K562 (cell line): ENCODE measurements around the gene CEP70. TPM values are rescaled to one million over a fixed set of nuclear protein-coding genes. Genes with fewer than 3 reads are reported as not detected.

Source experiments
- ATAC-seq: fragments of 200-7000 bp; cut with Tn5 transposase; 3 replicates; pipeline ENCODE4 v1.9.1; 2020; ENCODE audit warnings: moderate library complexity
- BruUV-seq: library from RNA; stranded (reverse); fragments of 400-500 nt; replicated peaks from 2 replicates; lab custom pipeline; 2021; lab: Mats Ljungman, UMichigan
- CTCF ChIA-PET: fragments of 300-600 bp; formaldehyde crosslinking; extraction: SDS; loops from one replicate; lab custom pipeline; 2021; ENCODE audit warnings: low intra/inter-chr PET ratio; lab: Yijun Ruan, JAX
- POLR2A ChIA-PET: fragments of 300-600, 350-650 bp; sonication (Branson Sonifier 250); formaldehyde crosslinking; extraction: SDS; loops from one replicate; lab custom pipeline; 2021; ENCODE audit warnings: antibody characterized with exemption, inconsistent platforms; lab: Yijun Ruan, JAX
- DNase-seq, 4 experiments: peaks; one replicate each; pipeline versions ENCODE4 v3.0.0 to v3.0.0-alpha.2; 2011 to 2018; ENCODE audit warnings: low spot score in 3 of 4, mixed read lengths in 3 of 4; ENCODE audit errors: extremely low read depth in 1 of 4
- FAIRE-seq: peaks from 2 replicates; lab custom pipeline; 2011; peaks lifted over from hg19 to GRCh38; lab: Jason Lieb, UNC
- H2AFZ ChIP-seq: 2 replicates; pipeline ENCODE4 v1.6.0; 2011; ENCODE audit warnings: low read depth, low read length, control low read depth, inconsistent platforms
- H3K27ac ChIP-seq: fragments of 200-600 bp; 3 replicates; pipeline ENCODE4 v1.8.0; 2011; ENCODE audit warnings: low read depth, mild to moderate bottlenecking, control low read depth, inconsistent platforms, low read length, moderate library complexity, mixed read lengths; ENCODE audit errors: extremely low read depth
- H3K27me3 ChIP-seq, 2 experiments: fragments of 300-600 bp in 1 of 2; 2 replicates in 1 of 2; 3 replicates in 1 of 2; pipeline versions ENCODE4 v1.6.0 to v1.8.0; 2011; ENCODE audit warnings: inconsistent platforms in 2 of 2, low read length in 2 of 2, mild to moderate bottlenecking in 1 of 2, mixed read lengths in 1 of 2, moderate library complexity in 1 of 2; ENCODE audit not compliant: control insufficient read depth in 2 of 2, insufficient read depth in 2 of 2
- H3K36me3 ChIP-seq: fragments of 300-600 bp; 3 replicates; pipeline ENCODE4 v1.8.0; 2011; ENCODE audit warnings: mild to moderate bottlenecking, low read length, inconsistent platforms; ENCODE audit not compliant: control insufficient read depth, insufficient read depth
- H3K4me1 ChIP-seq, 2 experiments: fragments of 200-600 bp in 1 of 2; replicated peaks in 1 of 2; 2 replicates in 1 of 2; 3 replicates in 1 of 2; pipeline versions ENCODE4 v1.5.1 to v1.8.0; 2011; ENCODE audit warnings: inconsistent platforms in 2 of 2, low read length in 2 of 2, mild to moderate bottlenecking in 1 of 2, mixed read lengths in 1 of 2, moderate library complexity in 1 of 2; ENCODE audit not compliant: control insufficient read depth in 2 of 2, insufficient read depth in 2 of 2
- H3K4me2 ChIP-seq: 2 replicates; pipeline ENCODE4 v1.6.1; 2011; ENCODE audit warnings: low read length, control low read depth, inconsistent platforms, mixed read lengths; ENCODE audit not compliant: insufficient read depth
- H3K4me3 ChIP-seq: fragments of 200-600 bp; sonication (generic), shearing (Covaris generic); 2 replicates; pipeline ENCODE4 v1.5.1; 2016; ENCODE audit warnings: control low read depth, inconsistent platforms
- H3K79me2 ChIP-seq: fragments of 200-600 bp; 3 replicates; pipeline ENCODE4 v1.8.0; 2011; ENCODE audit warnings: low read length, inconsistent platforms; ENCODE audit not compliant: control insufficient read depth, insufficient read depth
- H3K9ac ChIP-seq, 2 experiments: 2 replicates each; pipeline versions ENCODE4 v1.6.0 to v1.6.1; 2011; ENCODE audit warnings: low read depth in 2 of 2, low read length in 2 of 2, control low read depth in 1 of 2, inconsistent platforms in 1 of 2, mild to moderate bottlenecking in 1 of 2, mixed read lengths in 1 of 2; ENCODE audit not compliant: insufficient read depth in 1 of 2
- H3K9me1 ChIP-seq: one replicate; pipeline ENCODE4 v1.6.0; 2011; ENCODE audit warnings: inconsistent platforms, mild to moderate bottlenecking, low read length, moderate library complexity; ENCODE audit not compliant: control insufficient read depth, insufficient read depth
- H3K9me3 ChIP-seq: replicated peaks from 2 replicates; pipeline ENCODE4 v1.5.1; 2011; ENCODE audit warnings: low read depth, low read length, inconsistent platforms; ENCODE audit not compliant: control insufficient read depth, insufficient read depth
- H4K20me1 ChIP-seq: replicated peaks from 2 replicates; pipeline ENCODE4 v1.6.1; 2011; ENCODE audit warnings: low read length, inconsistent platforms, mixed read lengths; ENCODE audit not compliant: control insufficient read depth, insufficient read depth
- ARID2 ChIP-seq: fragments of 450-650 bp; IDR thresholded peaks from 2 replicates; pipeline ENCODE4 v1.6.1; 2017; ENCODE audit warnings: antibody characterized with exemption, mild to moderate bottlenecking
- ATF3 ChIP-seq, 2 experiments: fragments of 450-650 bp in 1 of 2; sonication (generic) in 1 of 2; formaldehyde crosslinking in 1 of 2; IDR thresholded peaks in 1 of 2; conservative IDR thresholded peaks in 1 of 2; 2 replicates each; pipeline versions ENCODE4 v1.6.1 to v1.8.1; 2016 to 2023; ENCODE audit warnings: mild to moderate bottlenecking in 2 of 2, moderate library complexity in 2 of 2, inconsistent platforms in 1 of 2, missing genetic modification reagents in 1 of 2
- CBX2 ChIP-seq: fragments of 200-600 bp; sonication (generic); IDR thresholded peaks from one replicate; pipeline ENCODE4 v1.6.1; 2012; ENCODE audit warnings: mild to moderate bottlenecking, low read length, inconsistent platforms; ENCODE audit not compliant: insufficient read depth, poor library complexity, severe bottlenecking
- DPF2 ChIP-seq: fragments of 450-650 bp; IDR thresholded peaks from 2 replicates; pipeline ENCODE4 v1.6.1; 2016
- ETS2 ChIP-seq: IDR thresholded peaks from 2 replicates; pipeline ENCODE4 v1.6.1; 2016; ENCODE audit warnings: borderline replicate concordance, missing genetic modification characterization, mild to moderate bottlenecking, moderate library complexity, missing compliant biosample characterization; ENCODE audit not compliant: poor library complexity, severe bottlenecking
- KDM4B ChIP-seq, 2 experiments: fragments of 450-650 bp in 1 of 2; sonication (generic) in 1 of 2; IDR thresholded peaks; 2 replicates each; pipeline ENCODE4 v1.6.1; 2016 to 2017; ENCODE audit warnings: borderline replicate concordance in 2 of 2, antibody characterized with exemption in 1 of 2, low read depth in 1 of 2, mild to moderate bottlenecking in 1 of 2
- MAFK ChIP-seq: IDR thresholded peaks from 2 replicates; pipeline ENCODE4 v1.6.1; 2011; ENCODE audit warnings: low read length, improper control_type of control experiment
- MITF ChIP-seq: IDR thresholded peaks from 2 replicates; pipeline ENCODE4 v1.6.1; 2014; ENCODE audit warnings: antibody characterized with exemption
- TAF9B ChIP-seq: fragments of 450-650 bp; IDR thresholded peaks from 2 replicates; pipeline ENCODE4 v1.6.1; 2018; ENCODE audit warnings: mild to moderate bottlenecking; ENCODE audit not compliant: partially characterized antibody
- THRB ChIP-seq: fragments of 450-650 bp; formaldehyde crosslinking; conservative IDR thresholded peaks from 2 replicates; pipeline ENCODE4 v1.4.0; 2022; ENCODE audit warnings: mild to moderate bottlenecking, missing genetic modification characterization
- ZNF778 ChIP-seq: fragments of 450-650 bp; formaldehyde crosslinking; IDR thresholded peaks from 2 replicates; pipeline ENCODE4 v1.4.0; 2020; ENCODE audit warnings: mild to moderate bottlenecking, moderate library complexity
- ZSCAN29 ChIP-seq: fragments of 450-650 bp; IDR thresholded peaks from 2 replicates; pipeline ENCODE4 v1.6.1; 2017
- WGBS: fragments of 100-300 bp; shearing (Covaris generic); methylation state at CpG from one replicate; pipeline ENCODE4 v1.1.6; 2016; ENCODE audit warnings: low coverage, mixed read lengths; ENCODE audit not compliant: insufficient coverage; ENCODE audit errors: missing lambda C conversion rate; 5-methylcytosine and 5-hydroxymethylcytosine counted together
- in situ Hi-C: fragments of 300-500 bp; cut with MboI; formaldehyde crosslinking; loops from 4 replicates; pipeline ENCODE4 v1.15.0; 2018; ENCODE audit warnings: inconsistent platforms, mixed read lengths
- intact Hi-C: fragments of 100-400 bp; cut with micrococcal nuclease; formaldehyde crosslinking; loops from 2 replicates; pipeline ENCODE4 v1.14.2; 2022
- polyA plus RNA-seq, 8 experiments: library from polyadenylated mRNA; depleted of rRNA in 4 of 8; stranded (reverse) in 5 of 8; unstranded in 3 of 8; fragments of >200 nt; fragmentation: Nextera tagmentation in 2 of 8; fragmentation: Illumina TruSeq in 1 of 8; extraction: Ambion mirVana in 2 of 8; extraction: Trizol in 1 of 8; gene quantifications; 2 replicates each; pipeline versions ENCODE4 v1.2.1 to v1.2.3, GENCODE V29; 2011 to 2014; ENCODE audit warnings: inconsistent platforms in 1 of 8, missing spikeins in 1 of 8
- total RNA-seq, 7 experiments: library from RNA; depleted of rRNA in 6 of 7; stranded (reverse); fragments of >200 nt in 6 of 7; fragmentation: Illumina TruSeq in 2 of 7; extraction: Trizol in 2 of 7; gene quantifications; 2 replicates each; pipeline versions ENCODE4 v1.2.1 to v1.2.3, GENCODE V29; 2011 to 2021; ENCODE audit warnings: low replicate concordance in 1 of 7

CEP70 gene
- total and polyA plus RNA-seq, 9 of the 15 experiments (the other 6 are each of a cell fraction or from before 2014, with no cell fraction given), result 16.1 to 31.5 (median 23.4) TPM

GRCh38 chr3:138449490-138449889 is 144.6 kb downstream of the CEP70 start (continued):
- no peak for TF ChIP-seq DPF2
- no peak for TF ChIP-seq CBX2
- no peak for TF ChIP-seq ZNF778 (CRISPR knock-in tag)
- TF ChIP-seq ARID2, result no peak
- no peak for TF ChIP-seq THRB (CRISPR knock-in tag)
- no peak for TF ChIP-seq KDM4B (IDR thresholded peaks at IDR 0.05; ENCODE audit: borderline replicate concordance in 2 of 2, low read depth in 1 of 2)
- no peak for TF ChIP-seq MITF
- no peak for TF ChIP-seq ETS2

GRCh38 chr3:138448631-138449030 is 145.4 kb downstream of the CEP70 start:
- Histone ChIP-seq H3K4me3 (no peak overlapping the region), H3K9ac (no peak overlapping the region), H3K9me3 (no peaks in the 10 kb centered on the region), H3K36me3 (no peaks in the 10 kb centered on the region), H3K27me3 (peaks cover 6 to 26% of the 10 kb centered on the region in 2 experiments; a peak in 3 of 5 replicates), H3K27ac (no peak overlapping the region), H3K9me1 (no peaks in the 10 kb centered on the region), H3K4me1 (peaks cover 0 to 6% of the 10 kb centered on the region in 2 experiments; a peak in 2 of 5 replicates), H3K79me2 (no peaks in the 10 kb centered on the region), H2AFZ (no peak overlapping the region), H3K4me2 (no peak overlapping the region), H4K20me1 (no peaks in the 10 kb centered on the region; the same call in 1 of the 2 replicates)
- CTCF ChIA-PET, result no interaction called here
- no peak for DNase-seq
- in situ Hi-C loops (no loop called here), intact Hi-C loops (no loop called here)
- TF ChIP-seq ATF3 (IDR thresholded peaks at IDR 0.05) (0 out of 2 replicates have a peak, but pooled peaks have one; percentile 12), ATF3 (CRISPR knock-in tag; conservative IDR thresholded peaks at IDR 0.05) (no peak), ZSCAN29 (no peak), TAF9B (no peak), MAFK (no peak)
- no peak for FAIRE-seq
- no TSS peak for BruUV-seq
- WGBS, result 6% methylated on average over 2 of the region's 3 CpGs
- no peak for ATAC-seq
- POLR2A ChIA-PET, result no interaction called here
